Glutamatergic neuron (in vitro differentiated cells): ENCODE measurements around the gene SYNJ2. TPM values are rescaled to one million over a fixed set of nuclear protein-coding genes. Genes with fewer than 3 reads are reported as not detected.

Experiments used
- DNase-seq: peaks from one replicate; pipeline ENCODE4 v3.0.0; 2022
- H3K27ac Mint-ChIP-seq: one replicate; pipeline ENCODE4 v1.8.0; 2020; ENCODE audit warnings: mild to moderate bottlenecking, mixed read lengths, inconsistent platforms; ENCODE audit not compliant: unreplicated experiment
- H3K27me3 Mint-ChIP-seq: one replicate; pipeline ENCODE4 v1.8.0; 2020; ENCODE audit warnings: mild to moderate bottlenecking, moderate library complexity, mixed read lengths, inconsistent platforms; ENCODE audit not compliant: unreplicated experiment
- H3K36me3 Mint-ChIP-seq: one replicate; pipeline ENCODE4 v1.8.0; 2020; ENCODE audit warnings: mild to moderate bottlenecking, mixed read lengths, inconsistent platforms; ENCODE audit not compliant: unreplicated experiment
- H3K4me1 Mint-ChIP-seq: one replicate; pipeline ENCODE4 v1.8.0; 2020; ENCODE audit warnings: mild to moderate bottlenecking, low read depth, mixed read lengths, inconsistent platforms; ENCODE audit not compliant: unreplicated experiment
- H3K4me3 Mint-ChIP-seq: one replicate; pipeline ENCODE4 v1.8.0; 2020; ENCODE audit warnings: mild to moderate bottlenecking, mixed read lengths, inconsistent platforms; ENCODE audit not compliant: unreplicated experiment
- H3K9me3 Mint-ChIP-seq: one replicate; pipeline ENCODE4 v1.8.0; 2020; ENCODE audit warnings: mild to moderate bottlenecking, moderate library complexity, mixed read lengths, inconsistent platforms; ENCODE audit not compliant: unreplicated experiment
- total RNA-seq: library from RNA; stranded (reverse); fragmentation: NEBNext Ultra II Directional; extraction: Animal tissue kit (Norgen Biotek cat#: 25700); gene quantifications from one replicate; pipeline ENCODE4 v1.2.1, GENCODE V29; 2021; ENCODE audit not compliant: unreplicated experiment
- TF ChIP-seq, protein P1 (sequence below): fragments of 200-600 bp; sonication (generic); IDR thresholded peaks from one replicate; pipeline ENCODE4 v1.5.0; 2021; ENCODE audit not compliant: partially characterized antibody, unreplicated experiment

Gene SYNJ2
- total RNA-seq, 1 donor from 2014 or later: 2.4 TPM

DNA sequence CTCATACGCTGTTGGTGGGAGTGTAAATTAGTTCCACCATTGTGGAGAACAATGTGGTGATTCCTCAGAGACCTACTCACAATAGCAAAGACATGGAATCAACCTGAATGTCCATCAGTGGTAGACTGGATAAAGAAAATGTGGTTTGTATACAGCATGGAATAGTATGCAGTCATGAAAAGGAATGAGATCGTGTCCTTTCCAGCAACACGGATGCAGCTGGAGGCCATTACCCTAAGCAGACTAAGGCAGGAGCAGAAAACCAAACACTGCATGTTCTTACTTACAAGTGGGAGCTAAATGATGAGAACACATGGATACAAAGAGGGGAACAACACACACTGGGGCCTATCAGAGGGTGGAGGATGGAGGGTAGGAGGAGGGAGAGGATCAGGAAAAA is 54.6 kb downstream of the SYNJ2 start:
- H3K4me3 Mint-ChIP-seq: no peak overlapping the region
- peaks cover 4% of the 10 kb centered on the region for H3K36me3 Mint-ChIP-seq

DNA sequence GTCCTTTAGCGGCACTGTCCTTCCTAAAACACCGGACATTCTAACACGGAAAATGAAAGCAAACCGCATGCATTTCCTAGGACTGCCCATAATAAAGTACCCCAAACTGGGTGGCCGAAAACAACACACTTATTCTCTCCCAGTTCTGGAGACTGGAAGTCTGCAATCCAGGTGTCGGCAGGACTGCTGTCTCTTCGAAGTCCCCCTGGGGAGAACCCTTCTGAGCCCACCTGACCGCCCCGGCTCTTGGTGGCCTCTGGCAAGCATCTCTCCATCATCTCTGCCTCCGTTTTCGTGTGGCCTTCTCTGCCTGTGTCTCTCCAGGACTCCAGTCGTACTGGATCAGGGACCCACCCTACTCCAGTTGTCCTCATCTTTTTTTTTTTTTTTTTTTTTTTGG is 55.4 kb downstream of the SYNJ2 start:
- TF ChIP-seq, protein P1, sequence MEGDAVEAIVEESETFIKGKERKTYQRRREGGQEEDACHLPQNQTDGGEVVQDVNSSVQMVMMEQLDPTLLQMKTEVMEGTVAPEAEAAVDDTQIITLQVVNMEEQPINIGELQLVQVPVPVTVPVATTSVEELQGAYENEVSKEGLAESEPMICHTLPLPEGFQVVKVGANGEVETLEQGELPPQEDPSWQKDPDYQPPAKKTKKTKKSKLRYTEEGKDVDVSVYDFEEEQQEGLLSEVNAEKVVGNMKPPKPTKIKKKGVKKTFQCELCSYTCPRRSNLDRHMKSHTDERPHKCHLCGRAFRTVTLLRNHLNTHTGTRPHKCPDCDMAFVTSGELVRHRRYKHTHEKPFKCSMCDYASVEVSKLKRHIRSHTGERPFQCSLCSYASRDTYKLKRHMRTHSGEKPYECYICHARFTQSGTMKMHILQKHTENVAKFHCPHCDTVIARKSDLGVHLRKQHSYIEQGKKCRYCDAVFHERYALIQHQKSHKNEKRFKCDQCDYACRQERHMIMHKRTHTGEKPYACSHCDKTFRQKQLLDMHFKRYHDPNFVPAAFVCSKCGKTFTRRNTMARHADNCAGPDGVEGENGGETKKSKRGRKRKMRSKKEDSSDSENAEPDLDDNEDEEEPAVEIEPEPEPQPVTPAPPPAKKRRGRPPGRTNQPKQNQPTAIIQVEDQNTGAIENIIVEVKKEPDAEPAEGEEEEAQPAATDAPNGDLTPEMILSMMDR: no peak
- peaks cover 4% of the 10 kb centered on the region for H3K36me3 Mint-ChIP-seq

More for the DNA sequence above, 54.6 kb downstream of the SYNJ2 start:
- TF ChIP-seq, protein P1: no peak
- no peak for DNase-seq
- peaks cover 7% of the 10 kb centered on the region for H3K9me3 Mint-ChIP-seq
- H3K4me1 Mint-ChIP-seq: peaks cover 31% of the 10 kb centered on the region
- H3K27ac Mint-ChIP-seq: no peak overlapping the region
- peaks cover 4% of the 10 kb centered on the region for H3K27me3 Mint-ChIP-seq

DNA sequence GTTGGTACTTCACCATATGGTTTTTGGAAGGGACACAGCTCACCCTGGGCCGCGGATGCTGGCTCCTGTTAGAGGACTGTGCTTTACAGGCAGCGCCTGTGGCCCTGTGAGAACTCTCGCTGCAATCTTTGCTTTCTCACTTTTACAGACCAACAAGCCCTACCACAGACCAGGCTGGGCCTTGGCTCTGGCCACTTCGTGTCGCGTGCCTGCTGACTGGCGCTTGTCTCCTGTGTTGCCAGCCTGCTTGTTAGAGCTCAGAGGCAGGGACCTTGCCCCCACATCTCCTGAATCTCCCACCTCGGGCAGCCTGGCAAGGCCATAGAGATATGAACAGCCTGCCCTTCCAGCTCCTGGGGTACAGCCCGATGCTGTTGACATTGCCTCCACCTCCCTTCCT is 56.1 kb downstream of the SYNJ2 start:
- peaks cover 4% of the 10 kb centered on the region for H3K27me3 Mint-ChIP-seq
- TF ChIP-seq, protein P1: no peak
- H3K36me3 Mint-ChIP-seq: peaks cover 4% of the 10 kb centered on the region
- no peak overlapping the region for H3K4me3 Mint-ChIP-seq
- H3K4me1 Mint-ChIP-seq: peaks cover 20% of the 10 kb centered on the region
- no peak for DNase-seq
- H3K9me3 Mint-ChIP-seq: peaks cover 2% of the 10 kb centered on the region
- no peak overlapping the region for H3K27ac Mint-ChIP-seq

More for the DNA sequence above, 55.4 kb downstream of the SYNJ2 start:
- peaks cover 4% of the 10 kb centered on the region for H3K27me3 Mint-ChIP-seq
- DNase-seq: no peak
- no peak overlapping the region for H3K27ac Mint-ChIP-seq
- H3K9me3 Mint-ChIP-seq: peaks cover 2% of the 10 kb centered on the region
- H3K4me3 Mint-ChIP-seq: no peak overlapping the region
- peaks cover 24% of the 10 kb centered on the region for H3K4me1 Mint-ChIP-seq

DNA sequence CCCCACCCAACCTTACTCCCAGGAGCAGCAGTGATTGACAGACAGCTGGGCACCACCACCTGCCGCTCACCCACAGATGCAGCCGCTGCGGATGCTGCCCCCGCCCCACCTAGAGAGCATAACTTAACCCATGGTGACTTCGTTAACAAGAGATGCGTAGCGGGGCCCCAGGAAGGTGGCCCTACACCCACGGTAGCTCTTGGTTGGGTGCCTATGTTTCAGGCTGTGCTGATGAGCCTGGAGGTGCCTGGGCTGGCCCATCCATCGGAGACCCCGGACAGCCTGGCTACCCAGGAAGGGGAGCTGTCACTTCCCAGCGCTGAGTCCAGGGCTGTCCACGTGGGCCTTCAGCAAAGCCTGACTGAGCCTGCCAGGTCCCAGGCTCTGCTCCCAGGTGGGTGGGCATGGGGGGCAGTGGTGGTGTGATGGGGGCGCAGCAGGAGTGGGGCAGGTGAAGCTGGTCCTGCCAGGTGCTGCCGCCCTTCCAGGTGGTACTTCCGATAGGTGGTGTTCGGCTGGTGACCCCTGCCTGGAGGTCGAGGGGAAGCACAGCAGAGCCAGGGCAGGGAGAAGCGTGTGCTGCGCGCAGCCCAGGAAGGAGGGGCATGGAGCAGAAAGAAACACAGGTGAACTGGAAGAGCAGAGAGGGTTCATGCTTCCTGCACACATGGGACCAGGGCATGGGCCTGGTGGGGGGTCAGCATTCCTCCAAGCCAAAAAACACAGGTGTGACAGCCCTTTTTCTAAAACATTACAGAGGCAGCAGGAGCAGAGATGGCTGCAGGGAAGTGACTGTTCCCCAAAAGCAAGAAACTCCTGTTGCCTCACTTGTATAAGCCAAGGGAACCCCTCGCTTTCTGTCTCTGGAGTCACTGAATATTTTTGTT is 56.9 kb downstream of the SYNJ2 start:
- DNase-seq: no peak
- TF ChIP-seq, protein P1: no peak
- Mint-ChIP-seq H3K27ac (no peak overlapping the region), H3K9me3 (peaks cover 2% of the 10 kb centered on the region), H3K4me1 (peaks cover 14% of the 10 kb centered on the region), H3K27me3 (peaks cover 8% of the 10 kb centered on the region), H3K36me3 (peaks cover 4% of the 10 kb centered on the region), H3K4me3 (no peak overlapping the region)

DNA sequence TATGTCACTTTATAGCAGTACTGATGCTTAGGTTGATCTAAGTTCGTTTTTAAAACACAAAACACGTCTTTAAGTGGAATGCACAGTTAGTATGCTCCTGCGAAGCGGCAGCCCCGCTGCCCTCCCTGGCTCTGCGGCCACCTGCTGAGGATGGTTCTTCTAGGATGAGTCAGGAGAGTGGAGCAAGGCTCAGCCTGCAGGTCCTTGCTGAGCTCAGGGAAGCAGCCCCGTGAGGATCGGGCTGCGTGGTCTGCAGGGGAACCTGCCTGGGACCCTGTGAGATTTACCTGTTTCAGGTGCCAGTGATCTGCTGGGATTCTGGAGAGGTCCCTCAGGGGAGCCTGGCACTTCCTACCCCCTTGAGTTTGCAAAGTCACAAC is 57.5 kb downstream of the SYNJ2 start:
- H3K4me1 Mint-ChIP-seq: peaks cover 12% of the 10 kb centered on the region
- H3K27me3 Mint-ChIP-seq: peaks cover 8% of the 10 kb centered on the region
- H3K27ac Mint-ChIP-seq: no peak overlapping the region
- H3K36me3 Mint-ChIP-seq: peaks cover 4% of the 10 kb centered on the region
- DNase-seq: no peak
- H3K9me3 Mint-ChIP-seq: peaks cover 3% of the 10 kb centered on the region
- H3K4me3 Mint-ChIP-seq: no peak overlapping the region
- TF ChIP-seq, protein P1: no peak
